GM12878 (cell line): ENCODE results near the gene CCSER2. TPM values are rescaled to one million over a fixed set of nuclear protein-coding genes. Genes with fewer than 3 reads are reported as not detected.

Experiments used
- ATAC-seq: fragments of 200-7000 bp; cut with Tn5 transposase; 3 replicates; pipeline ENCODE4 v1.9.1; 2020; ENCODE audit warnings: mild to moderate bottlenecking, moderate library complexity
- BruUV-seq: library from RNA; stranded (reverse); fragments of 400-500 nt; replicated peaks from 2 replicates; lab custom pipeline; 2021; lab: Mats Ljungman, UMichigan
- CTCF ChIA-PET: fragments of 300-600 bp; sonication (Branson Sonifier 250); formaldehyde crosslinking; extraction: SDS; loops from one replicate; lab custom pipeline; 2021; ENCODE audit warnings: inconsistent platforms; lab: Yijun Ruan, JAX
- POLR2A ChIA-PET: fragments of 350-600 bp; formaldehyde crosslinking; extraction: SDS; loops from one replicate; lab custom pipeline; 2021; ENCODE audit warnings: inconsistent platforms; lab: Charles Lee
- RAD21 ChIA-PET: fragments of 300-600 bp; sonication (Branson Sonifier 250); formaldehyde crosslinking; loops from one replicate; lab custom pipeline; 2023; ENCODE audit warnings: antibody characterized with exemption; ENCODE audit not compliant: unreplicated experiment; lab: Charles Lee
- SMC1A ChIA-PET: fragments of 300-600 bp; sonication (Branson Sonifier 250); formaldehyde crosslinking; loops from one replicate; lab custom pipeline; 2023; ENCODE audit not compliant: unreplicated experiment, uncharacterized antibody; lab: Charles Lee
- DNase-seq: peaks from one replicate; pipeline ENCODE4 v3.0.0-alpha.2; 2011; ENCODE audit warnings: low read depth, low spot score
- FAIRE-seq: peaks from 3 replicates; lab custom pipeline; 2011; peaks lifted over from hg19 to GRCh38; lab: Jason Lieb, UNC
- H2AFZ ChIP-seq: 2 replicates; pipeline ENCODE4 v1.6.0; 2011; ENCODE audit warnings: low read depth, low read length, control low read depth; ENCODE audit not compliant: control insufficient read depth
- H3K27ac ChIP-seq: 2 replicates; pipeline ENCODE4 v1.5.1; 2011; ENCODE audit warnings: control low read depth; ENCODE audit not compliant: control insufficient read depth, insufficient read depth
- H3K27me3 ChIP-seq, 2 experiments: replicated peaks in 1 of 2; 2 replicates each; pipeline versions ENCODE4 v1.6.0 to v1.6.1; 2011; ENCODE audit warnings: low read length in 1 of 2; ENCODE audit not compliant: control insufficient read depth in 2 of 2, insufficient read depth in 2 of 2
- H3K36me3 ChIP-seq, 2 experiments: 2 replicates each; pipeline ENCODE4 v1.5.1; 2011; ENCODE audit warnings: low read length in 1 of 2; ENCODE audit not compliant: control insufficient read depth in 2 of 2, insufficient read depth in 2 of 2
- H3K4me1 ChIP-seq: 2 replicates; pipeline ENCODE4 v1.6.1; 2011; ENCODE audit warnings: mild to moderate bottlenecking, low read length, moderate library complexity, mixed read lengths; ENCODE audit not compliant: control insufficient read depth, insufficient read depth
- H3K4me2 ChIP-seq: 2 replicates; pipeline ENCODE4 v1.6.0; 2011; ENCODE audit warnings: control low read depth; ENCODE audit not compliant: control insufficient read depth, insufficient read depth
- H3K4me3 ChIP-seq: fragments of 200-600 bp; sonication (generic); 2 replicates; pipeline ENCODE4 v1.5.1; 2016
- H3K79me2 ChIP-seq: 2 replicates; pipeline ENCODE4 v1.6.0; 2011; ENCODE audit warnings: low read length; ENCODE audit not compliant: control insufficient read depth, insufficient read depth
- H3K9ac ChIP-seq: 2 replicates; pipeline ENCODE4 v1.8.0; 2011; ENCODE audit warnings: low read length, control low read depth, mixed read lengths; ENCODE audit not compliant: control insufficient read depth, insufficient read depth
- H3K9me3 ChIP-seq: replicated peaks from 3 replicates; pipeline ENCODE4 v1.5.1; 2011; ENCODE audit warnings: mild to moderate bottlenecking, low read length; ENCODE audit not compliant: control insufficient read depth, insufficient read depth
- H4K20me1 ChIP-seq: 2 replicates; pipeline ENCODE4 v1.6.0; 2011; ENCODE audit not compliant: control insufficient read depth, insufficient read depth
- ATF3 ChIP-seq: IDR thresholded peaks from 2 replicates; pipeline ENCODE4 v1.6.1; 2011; ENCODE audit warnings: low read depth, mild to moderate bottlenecking, low read length, moderate library complexity, borderline replicate concordance; ENCODE audit errors: extremely low read depth
- BMI1 ChIP-seq: fragments of 450-650 bp; IDR thresholded peaks from 2 replicates; pipeline ENCODE4 v1.6.1; 2016; ENCODE audit warnings: mild to moderate bottlenecking, moderate library complexity, borderline replicate concordance
- CBX3 ChIP-seq: fragments of 200-600 bp; sonication (generic); IDR thresholded peaks from 2 replicates; pipeline ENCODE4 v1.6.1; 2016; ENCODE audit warnings: low read depth, borderline replicate concordance
- HDGF ChIP-seq: fragments of 450-650 bp; IDR thresholded peaks from 2 replicates; pipeline ENCODE4 v1.6.1; 2016; ENCODE audit warnings: antibody characterized with exemption
- JUND ChIP-seq: IDR thresholded peaks from 2 replicates; pipeline ENCODE4 v1.6.1; 2012; ENCODE audit warnings: low read depth, mild to moderate bottlenecking, low read length, improper control_type of control experiment, moderate library complexity
- MYB ChIP-seq: fragments of 150-350 bp; IDR thresholded peaks from 2 replicates; pipeline ENCODE4 v1.6.1; 2014; ENCODE audit warnings: mild to moderate bottlenecking, low read depth, low read length, borderline replicate concordance
- PKNOX1 ChIP-seq: fragments of 450-650 bp; IDR thresholded peaks from 2 replicates; pipeline ENCODE4 v1.6.1; 2016; ENCODE audit warnings: mild to moderate bottlenecking
- RBBP5 ChIP-seq: fragments of 200-600 bp; sonication (generic); conservative IDR thresholded peaks from 2 replicates; pipeline ENCODE4 v1.6.1; 2016
- ZBTB33 ChIP-seq: fragments of 450-650 bp; IDR thresholded peaks from 2 replicates; pipeline ENCODE4 v1.6.1; 2017; ENCODE audit warnings: mild to moderate bottlenecking
- ZNF592 ChIP-seq: fragments of 450-650 bp; IDR thresholded peaks from 2 replicates; pipeline ENCODE4 v1.6.1; 2017; ENCODE audit warnings: mild to moderate bottlenecking, moderate library complexity
- WGBS: methylation state at CpG from one replicate; pipeline ENCODE4 v1.1.6; 2016; ENCODE audit warnings: low lambda C conversion rate; ENCODE audit not compliant: insufficient replicate concordance, insufficient coverage; ENCODE audit errors: missing lambda C conversion rate; 5-methylcytosine and 5-hydroxymethylcytosine counted together
- in situ Hi-C: fragments of 300-500 bp; cut with MboI; formaldehyde crosslinking; loops from 9 replicates; pipeline ENCODE4 v1.14.3; 2018; ENCODE audit warnings: mixed read lengths
- intact Hi-C: fragments of 100-400 bp; cut with micrococcal nuclease; formaldehyde crosslinking; loops from one replicate; pipeline ENCODE4 v1.14.2; 2022; ENCODE audit not compliant: unreplicated experiment
- polyA plus RNA-seq, 11 experiments: library from polyadenylated mRNA; depleted of rRNA in 4 of 11; unstranded in 6 of 11; stranded (reverse) in 5 of 11; fragments of >200 nt; fragmentation: Nextera tagmentation in 4 of 11; fragmentation: Illumina TruSeq in 1 of 11; extraction: Ambion mirVana in 4 of 11; extraction: Trizol in 1 of 11; gene quantifications; 1 replicate in 1 of 11; 2 replicates in 10 of 11; pipeline versions ENCODE4 v1.2.1 to v1.2.3, GENCODE V29; 2011 to 2016; ENCODE audit warnings: inconsistent platforms in 2 of 11, missing spikeins in 2 of 11, low read depth in 1 of 11
- total RNA-seq, 4 experiments: library from RNA; depleted of rRNA in 3 of 4; stranded (reverse); fragments of >200 nt in 3 of 4; fragmentation: Illumina TruSeq in 1 of 4; extraction: Trizol in 1 of 4; gene quantifications; 2 replicates each; pipeline versions ENCODE4 v1.2.1 to v1.2.3, GENCODE V29; 2013 to 2021

The CCSER2 gene
- total and polyA plus RNA-seq, 10 of the 15 experiments (the other 5 are each of a cell fraction or from before 2014, with no cell fraction given), result 4.7 to 18.8 (median 13.2) TPM

DNA sequence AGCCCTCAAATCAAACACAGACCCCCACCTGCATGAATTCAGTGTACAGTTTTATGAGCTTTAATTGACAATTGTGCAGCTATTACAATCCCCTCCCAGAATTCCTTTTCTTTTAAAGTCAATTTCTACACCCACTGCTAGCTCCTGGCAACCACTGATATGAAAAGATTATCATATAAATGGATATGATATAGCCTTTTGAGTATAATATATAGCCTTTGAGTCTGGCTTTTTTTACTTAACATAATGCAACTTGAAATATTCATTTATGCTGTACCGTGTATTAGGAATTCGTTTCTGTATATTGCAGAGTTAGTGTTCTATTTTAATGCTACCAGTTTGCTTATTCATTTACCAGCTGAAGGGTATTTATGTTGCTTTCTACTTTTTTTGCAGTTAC is 127.7 kb downstream of the CCSER2 start:
- H3K9ac ChIP-seq, result no peak overlapping the region
- POLR2A ChIA-PET, result no interaction called here
- FAIRE-seq (no peak), DNase-seq (no peak), ATAC-seq (no peak)
- H3K9me3 ChIP-seq, result no peaks in the 10 kb centered on the region; the same call in 2 of the 3 replicates
- H3K36me3 ChIP-seq, result no peaks in the 10 kb centered on the region
- no peak for TF ChIP-seq MYB
- TF ChIP-seq JUND, result no peak
- TF ChIP-seq ZNF592, result no peak
- no TSS peak for BruUV-seq
- H3K4me3 ChIP-seq, result no peak overlapping the region
- H2AFZ ChIP-seq, result no peak overlapping the region
- in situ Hi-C loops, result no loop called here
- RAD21 ChIA-PET, result no interaction called here
- H3K4me1 ChIP-seq, result no peaks in the 10 kb centered on the region
- H4K20me1 ChIP-seq, result no peaks in the 10 kb centered on the region
- CTCF ChIA-PET, result interaction anchor here (3.8 kb wide), 1 partner anchor 26 kb away, joined by 14 read pairs; no protein-coding TSS in a partner anchor
- SMC1A ChIA-PET, result interaction anchor here (0.7 to 1.0 kb wide), 2 partner anchors 75 to 181 kb away, joined by 3 read pairs; no protein-coding TSS in a partner anchor
- WGBS, result 98% methylated on average over 2 of the region's 2 CpGs
- H3K27me3 ChIP-seq, result no peaks in the 10 kb centered on the region
- no peak overlapping the region for H3K4me2 ChIP-seq
- intact Hi-C loops, result no loop called here
- H3K27ac ChIP-seq, result no peak overlapping the region
- no peaks in the 10 kb centered on the region for H3K79me2 ChIP-seq

DNA sequence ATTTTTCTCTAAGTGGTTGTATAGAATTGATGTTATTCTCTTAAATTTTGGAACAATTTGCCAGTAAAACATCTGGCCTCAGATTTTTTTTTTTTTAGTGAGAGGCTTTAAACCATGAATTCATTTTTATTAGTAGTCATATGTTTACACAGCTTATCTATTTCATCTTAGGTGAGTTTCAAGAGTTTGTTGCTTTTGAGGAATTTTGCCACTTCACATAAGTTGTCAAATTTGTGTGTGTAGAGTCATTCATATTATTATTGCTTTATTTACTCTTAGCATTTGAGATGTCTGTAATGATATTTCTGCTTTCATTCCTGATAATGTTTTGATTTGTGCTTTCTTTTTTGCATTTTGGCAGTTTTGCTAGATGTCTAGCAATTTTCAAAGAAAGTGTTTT is 132.1 kb downstream of the CCSER2 start:
- FAIRE-seq, result no peak
- ATAC-seq, result no peak
- POLR2A ChIA-PET, result no interaction called here
- no peak overlapping the region for H3K27ac ChIP-seq
- no peaks in the 10 kb centered on the region; the same call in 2 of the 3 replicates for H3K9me3 ChIP-seq
- H3K4me1 ChIP-seq, result no peaks in the 10 kb centered on the region
- TF ChIP-seq HDGF, result no peak
- TF ChIP-seq RBBP5, result no peak
- TF ChIP-seq ATF3, result no peak
- no peak for TF ChIP-seq BMI1
- TF ChIP-seq PKNOX1, result no peak
- no peak for TF ChIP-seq CBX3
- no peak for TF ChIP-seq ZBTB33
- TF ChIP-seq, all 136 proteins: peak for 0
- H2AFZ ChIP-seq, result no peak overlapping the region
- BruUV-seq, result no TSS peak
- intact Hi-C loops, result no loop called here
- no peaks in the 10 kb centered on the region for H3K79me2 ChIP-seq
- H3K36me3 ChIP-seq, result no peaks in the 10 kb centered on the region
- H3K27me3 ChIP-seq, result no peaks in the 10 kb centered on the region
- H3K9ac ChIP-seq, result no peak overlapping the region
- no peak overlapping the region for H3K4me3 ChIP-seq
- in situ Hi-C loops, result no loop called here
- ChIA-PET RAD21 (no interaction called here), SMC1A (no interaction called here), CTCF (no interaction called here)
- H3K4me2 ChIP-seq, result no peak overlapping the region
- no peaks in the 10 kb centered on the region for H4K20me1 ChIP-seq
- DNase-seq, result no peak
